Liver (tissue), 3 donors: ENCODE results near the gene KCTD16.

ENCODE experiments used
- ATF3 ChIP-seq: IDR thresholded peaks from 2 replicates; pipeline ENCODE4 v1.6.1; 2016; ENCODE audit warnings: antibody characterized with exemption
- EGR1 ChIP-seq, 2 donors: IDR thresholded peaks; 2 replicates each; pipeline ENCODE4 v1.6.1; 2016 to 2018; ENCODE audit warnings: antibody characterized with exemption in 2 of 2, low read depth in 2 of 2
- GABPA ChIP-seq, 2 donors: IDR thresholded peaks in 1 of 2; conservative IDR thresholded peaks in 1 of 2; 2 replicates each; pipeline ENCODE4 v1.6.1; 2016; ENCODE audit warnings: antibody characterized with exemption in 2 of 2, mild to moderate bottlenecking in 1 of 2, moderate library complexity in 1 of 2
- HNF4G ChIP-seq: IDR thresholded peaks from 2 replicates; pipeline ENCODE4 v1.6.1; 2016; ENCODE audit warnings: antibody characterized with exemption
- REST ChIP-seq: IDR thresholded peaks from 2 replicates; pipeline ENCODE4 v1.6.1; 2016; ENCODE audit warnings: antibody characterized with exemption, mild to moderate bottlenecking
- SP1 ChIP-seq: IDR thresholded peaks from 2 replicates; pipeline ENCODE4 v1.6.1; 2018; ENCODE audit warnings: antibody characterized with exemption, mild to moderate bottlenecking
- TAF1 ChIP-seq: conservative IDR thresholded peaks from 2 replicates; pipeline ENCODE4 v1.6.1; 2016; ENCODE audit warnings: antibody characterized with exemption, mild to moderate bottlenecking
- YY1 ChIP-seq: IDR thresholded peaks from 2 replicates; pipeline ENCODE4 v1.6.1; 2016; ENCODE audit warnings: antibody characterized with exemption, mild to moderate bottlenecking
- ZBTB33 ChIP-seq: IDR thresholded peaks from 2 replicates; pipeline ENCODE4 v1.6.1; 2016; ENCODE audit warnings: antibody characterized with exemption
- TF ChIP-seq, protein P1 (sequence below): fragments of 150-350 bp; IDR thresholded peaks from 2 replicates; pipeline ENCODE4 v1.5.1; 2017; ENCODE audit warnings: improper control_type of control experiment, low read depth, low read length; ENCODE audit not compliant: missing input control
- TF ChIP-seq, protein P2 (sequence below): IDR thresholded peaks from 2 replicates; pipeline ENCODE4 v1.6.1; 2016; ENCODE audit warnings: antibody characterized with exemption
- donor health status: healthy.
- donor health status: healthy.

- TF ChIP-seq, protein P1, sequence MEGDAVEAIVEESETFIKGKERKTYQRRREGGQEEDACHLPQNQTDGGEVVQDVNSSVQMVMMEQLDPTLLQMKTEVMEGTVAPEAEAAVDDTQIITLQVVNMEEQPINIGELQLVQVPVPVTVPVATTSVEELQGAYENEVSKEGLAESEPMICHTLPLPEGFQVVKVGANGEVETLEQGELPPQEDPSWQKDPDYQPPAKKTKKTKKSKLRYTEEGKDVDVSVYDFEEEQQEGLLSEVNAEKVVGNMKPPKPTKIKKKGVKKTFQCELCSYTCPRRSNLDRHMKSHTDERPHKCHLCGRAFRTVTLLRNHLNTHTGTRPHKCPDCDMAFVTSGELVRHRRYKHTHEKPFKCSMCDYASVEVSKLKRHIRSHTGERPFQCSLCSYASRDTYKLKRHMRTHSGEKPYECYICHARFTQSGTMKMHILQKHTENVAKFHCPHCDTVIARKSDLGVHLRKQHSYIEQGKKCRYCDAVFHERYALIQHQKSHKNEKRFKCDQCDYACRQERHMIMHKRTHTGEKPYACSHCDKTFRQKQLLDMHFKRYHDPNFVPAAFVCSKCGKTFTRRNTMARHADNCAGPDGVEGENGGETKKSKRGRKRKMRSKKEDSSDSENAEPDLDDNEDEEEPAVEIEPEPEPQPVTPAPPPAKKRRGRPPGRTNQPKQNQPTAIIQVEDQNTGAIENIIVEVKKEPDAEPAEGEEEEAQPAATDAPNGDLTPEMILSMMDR = no peak
- TF ChIP-seq GABPA (IDR thresholded peaks at IDR 0.05 in 1 of 2, conservative IDR thresholded peaks at IDR 0.05 in 1 of 2) (no peak), ZBTB33 (no peak), SP1 (no peak), YY1 (no peak), REST (no peak), HNF4G (no peak), ATF3 (no peak), EGR1 (IDR thresholded peaks at IDR 0.05; ENCODE audit: low read depth in 2 of 2) (no peak), TAF1 (no peak)
- TF ChIP-seq, protein P2, sequence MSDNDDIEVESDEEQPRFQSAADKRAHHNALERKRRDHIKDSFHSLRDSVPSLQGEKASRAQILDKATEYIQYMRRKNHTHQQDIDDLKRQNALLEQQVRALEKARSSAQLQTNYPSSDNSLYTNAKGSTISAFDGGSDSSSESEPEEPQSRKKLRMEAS = no peak
Measured at GRCh38 chr5:144166696-144167095, 4.0 kb upstream of the KCTD16 start.
